Measurements from ENCODE around the gene MRPL4. TPM values are rescaled to one million over a fixed set of nuclear protein-coding genes. Genes with fewer than 3 reads are reported as not detected.

Gene MRPL4
- total RNA-seq, 1 experiment from 2014 or later = 87.4 TPM

GRCh38 chr19:10223488-10224213 is 28.4 kb upstream of the MRPL4 start:
- Histone ChIP-seq H3K36me3 (peaks cover 2% of the 10 kb centered on the region; the same call in 1 of the 2 replicates), H3K27ac (no peak overlapping the region), H3K4me1 (replicated peaks) (peaks cover 22% of the 10 kb centered on the region), H3K27me3 (replicated peaks) (no peaks in the 10 kb centered on the region), H3K9me3 (replicated peaks) (no peaks in the 10 kb centered on the region), H3K4me3 (no peak overlapping the region)
- no peak for DNase-seq (ENCODE audit: low read depth in 1 of 2, low spot score in 2 of 2)

GRCh38 chr19:10224337-10224736 is 27.7 kb upstream of the MRPL4 start:
- Histone ChIP-seq H3K36me3 (peaks cover 2% of the 10 kb centered on the region; the same call in 1 of the 2 replicates), H3K4me3 (no peak overlapping the region), H3K9me3 (replicated peaks) (no peaks in the 10 kb centered on the region), H3K27ac (no peak overlapping the region), H3K4me1 (replicated peaks) (peaks cover 22% of the 10 kb centered on the region), H3K27me3 (replicated peaks) (no peaks in the 10 kb centered on the region)
- no peak for DNase-seq (ENCODE audit: low read depth in 1 of 2, low spot score in 2 of 2)

GRCh38 chr19:10226021-10226375 is 26.0 kb upstream of the MRPL4 start:
- Histone ChIP-seq H3K4me3 (no peak overlapping the region), H3K27ac (no peak overlapping the region), H3K27me3 (replicated peaks) (no peaks in the 10 kb centered on the region)

GRCh38 chr19:10226376-10227025 is 25.5 kb upstream of the MRPL4 start:
- Histone ChIP-seq H3K4me1 (replicated peaks) (peaks cover 21% of the 10 kb centered on the region), H3K27ac (no peak overlapping the region), H3K27me3 (replicated peaks) (no peaks in the 10 kb centered on the region), H3K4me3 (no peak overlapping the region), H3K9me3 (replicated peaks) (no peaks in the 10 kb centered on the region), H3K36me3 (peaks cover 2% of the 10 kb centered on the region; the same call in 1 of the 2 replicates)
- peak in 1 of 2 experiments; percentile 47 for DNase-seq (ENCODE audit: low read depth in 1 of 2, low spot score in 2 of 2)

More at GRCh38 chr19:10226021-10226375, 26.0 kb upstream of the MRPL4 start:
- Histone ChIP-seq H3K9me3 (replicated peaks) (no peaks in the 10 kb centered on the region), H3K36me3 (peaks cover 2% of the 10 kb centered on the region; the same call in 1 of the 2 replicates), H3K4me1 (replicated peaks) (peaks cover 19% of the 10 kb centered on the region)
- DNase-seq (ENCODE audit: low read depth in 1 of 2, low spot score in 2 of 2) = no peak

- Histone ChIP-seq H3K27me3 (replicated peaks) (no peaks in the 10 kb centered on the region), H3K4me1 (replicated peaks) (peaks cover 22% of the 10 kb centered on the region), H3K36me3 (peaks cover 2% of the 10 kb centered on the region; the same call in 1 of the 2 replicates), H3K27ac (no peak overlapping the region), H3K4me3 (no peak overlapping the region), H3K9me3 (replicated peaks) (no peaks in the 10 kb centered on the region)
- DNase-seq (ENCODE audit: low read depth in 1 of 2, low spot score in 2 of 2) = no peak
Observed at GRCh38 chr19:10227026-10227971, 24.7 kb upstream of the MRPL4 start.

- Histone ChIP-seq H3K27me3 (replicated peaks) (no peaks in the 10 kb centered on the region), H3K4me3 (no peak overlapping the region), H3K36me3 (peaks cover 2% of the 10 kb centered on the region; the same call in 1 of the 2 replicates), H3K4me1 (replicated peaks) (peaks cover 22% of the 10 kb centered on the region), H3K9me3 (replicated peaks) (no peaks in the 10 kb centered on the region), H3K27ac (no peak overlapping the region)
- DNase-seq (ENCODE audit: low read depth in 1 of 2, low spot score in 2 of 2) = no peak
Observed at GRCh38 chr19:10228393-10228792, 23.6 kb upstream of the MRPL4 start.

- H3K9me3 ChIP-seq (replicated peaks) = no peaks in the 10 kb centered on the region
- no peaks in the 10 kb centered on the region for H3K27me3 ChIP-seq (replicated peaks)
- H3K36me3 ChIP-seq = peaks cover 2% of the 10 kb centered on the region; the same call in 1 of the 2 replicates
- H3K4me1 ChIP-seq (replicated peaks) = peaks cover 22% of the 10 kb centered on the region
- no peak for DNase-seq (ENCODE audit: low read depth in 1 of 2, low spot score in 2 of 2)
- H3K27ac ChIP-seq = no peak overlapping the region
- H3K4me3 ChIP-seq = no peak overlapping the region
Observed at GRCh38 chr19:10228920-10229319, 23.1 kb upstream of the MRPL4 start.

GRCh38 chr19:10230173-10230860 is 21.7 kb upstream of the MRPL4 start:
- Histone ChIP-seq H3K4me3 (peak overlapping the region; percentile 72), H3K4me1 (replicated peaks) (peaks cover 22% of the 10 kb centered on the region), H3K27ac (peak overlapping the region; percentile 28), H3K36me3 (no peaks in the 10 kb centered on the region), H3K27me3 (replicated peaks) (no peaks in the 10 kb centered on the region), H3K9me3 (replicated peaks) (no peaks in the 10 kb centered on the region)
- peak in 1 of 2 experiments; percentile 60 for DNase-seq (ENCODE audit: low read depth in 1 of 2, low spot score in 2 of 2)

GRCh38 chr19:10230861-10231611 is 21.0 kb upstream of the MRPL4 start, which contains the start of gene S1PR2:
Gene S1PR2, minus strand, starts transcription at chr19:10231331. Its CDS starts 6,426 bp downstream, at chr19:10224905.
- DNase-seq (ENCODE audit: low read depth in 1 of 2, low spot score in 2 of 2) = peak; percentile 80 to 85
- Histone ChIP-seq H3K36me3 (no peaks in the 10 kb centered on the region), H3K9me3 (replicated peaks) (no peaks in the 10 kb centered on the region), H3K27ac (peak within 1 kb of the TSS; percentile 28), H3K4me1 (replicated peaks) (peaks cover 22% of the 10 kb centered on the region), H3K27me3 (replicated peaks) (no peaks in the 10 kb centered on the region), H3K4me3 (peak within 1 kb of the TSS; percentile 72)

- no peaks in the 10 kb centered on the region for H3K27me3 ChIP-seq (replicated peaks)
- DNase-seq (ENCODE audit: low read depth in 1 of 2, low spot score in 2 of 2) = no peak
- H3K27ac ChIP-seq = no peak overlapping the region
- no peaks in the 10 kb centered on the region for H3K36me3 ChIP-seq
- peak overlapping the region; percentile 72 for H3K4me3 ChIP-seq
- peaks cover 17% of the 10 kb centered on the region for H3K4me1 ChIP-seq (replicated peaks)
- H3K9me3 ChIP-seq (replicated peaks) = no peaks in the 10 kb centered on the region
Observed at GRCh38 chr19:10231612-10232228, 20.3 kb upstream of the MRPL4 start.

- H3K9me3 ChIP-seq (replicated peaks) = no peaks in the 10 kb centered on the region
- no peaks in the 10 kb centered on the region for H3K36me3 ChIP-seq
- H3K4me1 ChIP-seq (replicated peaks) = peaks cover 11% of the 10 kb centered on the region
- no peak for DNase-seq (ENCODE audit: low read depth in 1 of 2, low spot score in 2 of 2)
- no peaks in the 10 kb centered on the region for H3K27me3 ChIP-seq (replicated peaks)
- H3K4me3 ChIP-seq = no peak overlapping the region
- H3K27ac ChIP-seq = no peak overlapping the region
Observed at GRCh38 chr19:10233946-10234345, 18.1 kb upstream of the MRPL4 start.

- no peak for DNase-seq (ENCODE audit: low read depth in 1 of 2, low spot score in 2 of 2)
- no peaks in the 10 kb centered on the region for H3K36me3 ChIP-seq
- H3K4me1 ChIP-seq (replicated peaks) = peaks cover 8% of the 10 kb centered on the region
- H3K27me3 ChIP-seq (replicated peaks) = no peaks in the 10 kb centered on the region
- H3K4me3 ChIP-seq = no peak overlapping the region
- H3K9me3 ChIP-seq (replicated peaks) = no peaks in the 10 kb centered on the region
- H3K27ac ChIP-seq = no peak overlapping the region
Observed at GRCh38 chr19:10235003-10235402, 17.0 kb upstream of the MRPL4 start.

Measured in SJSA1 (cell line).